ENCODE measurements around the gene MB.

The MB gene

DNA sequence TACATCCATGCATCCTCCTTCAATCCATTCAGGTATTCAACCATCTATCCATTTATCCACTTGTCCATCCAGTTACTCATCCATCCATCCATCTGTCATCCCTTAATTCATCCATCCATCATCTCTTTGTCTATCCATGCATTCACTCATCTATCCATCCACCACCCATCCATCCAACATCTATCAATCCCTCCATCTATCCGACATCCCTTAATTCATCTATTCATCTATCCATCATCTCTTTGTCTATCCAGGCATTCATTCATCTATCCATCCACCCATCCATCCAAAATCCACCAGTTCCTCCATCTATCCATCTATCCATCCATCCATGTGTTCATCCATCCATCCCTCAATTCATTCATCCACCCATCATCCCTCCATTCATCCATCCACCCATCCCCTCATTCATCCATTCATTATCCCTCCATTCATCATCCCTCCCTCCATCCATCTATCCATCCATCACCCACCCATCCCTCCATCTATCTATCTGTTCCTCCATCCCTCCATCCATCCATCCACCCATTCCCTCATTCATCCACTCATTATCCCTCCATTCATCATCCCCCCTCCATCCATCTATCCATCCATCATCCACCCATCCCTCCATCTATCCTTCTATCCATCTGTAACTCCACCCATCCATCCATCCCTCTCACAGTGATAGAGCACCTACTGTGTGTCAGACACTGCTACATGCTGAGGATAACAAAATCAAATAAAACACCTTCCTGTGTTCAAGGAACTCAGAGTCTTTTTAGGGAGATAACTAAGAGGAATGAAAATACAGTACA is 1.5 kb upstream of the MB start:
- TF ChIP-seq, protein P1, sequence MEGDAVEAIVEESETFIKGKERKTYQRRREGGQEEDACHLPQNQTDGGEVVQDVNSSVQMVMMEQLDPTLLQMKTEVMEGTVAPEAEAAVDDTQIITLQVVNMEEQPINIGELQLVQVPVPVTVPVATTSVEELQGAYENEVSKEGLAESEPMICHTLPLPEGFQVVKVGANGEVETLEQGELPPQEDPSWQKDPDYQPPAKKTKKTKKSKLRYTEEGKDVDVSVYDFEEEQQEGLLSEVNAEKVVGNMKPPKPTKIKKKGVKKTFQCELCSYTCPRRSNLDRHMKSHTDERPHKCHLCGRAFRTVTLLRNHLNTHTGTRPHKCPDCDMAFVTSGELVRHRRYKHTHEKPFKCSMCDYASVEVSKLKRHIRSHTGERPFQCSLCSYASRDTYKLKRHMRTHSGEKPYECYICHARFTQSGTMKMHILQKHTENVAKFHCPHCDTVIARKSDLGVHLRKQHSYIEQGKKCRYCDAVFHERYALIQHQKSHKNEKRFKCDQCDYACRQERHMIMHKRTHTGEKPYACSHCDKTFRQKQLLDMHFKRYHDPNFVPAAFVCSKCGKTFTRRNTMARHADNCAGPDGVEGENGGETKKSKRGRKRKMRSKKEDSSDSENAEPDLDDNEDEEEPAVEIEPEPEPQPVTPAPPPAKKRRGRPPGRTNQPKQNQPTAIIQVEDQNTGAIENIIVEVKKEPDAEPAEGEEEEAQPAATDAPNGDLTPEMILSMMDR (IDR thresholded peaks at IDR 0.05; ENCODE audit: low read depth, low read length, missing control alignments) = no peak
- DNase-seq (ENCODE audit: extremely low read depth, low read depth) = no peak
- no peak overlapping the region for H3K4me3 ChIP-seq (replicated peaks; ENCODE audit: low read depth, low read length)

DNA sequence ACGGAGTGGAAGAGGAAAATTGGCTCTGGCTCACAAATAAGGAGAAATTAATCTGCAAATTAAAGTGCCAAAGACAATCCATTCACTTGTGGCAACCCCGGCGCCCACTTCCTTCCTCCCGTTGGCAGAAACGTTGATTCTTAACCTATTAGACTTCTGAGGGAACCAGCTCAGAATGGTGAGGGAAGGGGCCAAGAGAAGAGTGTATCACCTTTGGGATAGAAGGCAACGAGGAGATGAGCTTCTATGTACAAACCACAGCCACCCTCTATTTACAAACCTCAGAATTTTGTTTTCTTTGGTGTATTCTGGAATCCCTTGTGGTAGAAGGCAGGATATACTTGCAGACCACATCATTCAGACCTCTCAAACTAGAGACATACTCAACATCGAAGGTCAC is 1.1 kb downstream of the MB start:
- DNase-seq (ENCODE audit: extremely low read depth, low read depth) = no peak
- H3K4me3 ChIP-seq (replicated peaks; ENCODE audit: low read depth, low read length) = no peak overlapping the region
- TF ChIP-seq, protein P1 (IDR thresholded peaks at IDR 0.05; ENCODE audit: low read depth, low read length, missing control alignments) = no peak

- no peak overlapping the region for H3K4me3 ChIP-seq (replicated peaks; ENCODE audit: low read depth, low read length)
- DNase-seq (ENCODE audit: extremely low read depth, low read depth) = no peak
- TF ChIP-seq, protein P1 (IDR thresholded peaks at IDR 0.05; ENCODE audit: low read depth, low read length, missing control alignments) = no peak
These were observed 2.0 kb downstream of the MB start for GRCh38 chr22:35615156-35615555.

- no peak overlapping the region for H3K4me3 ChIP-seq (replicated peaks; ENCODE audit: low read depth, low read length)
- TF ChIP-seq, protein P1 (IDR thresholded peaks at IDR 0.05; ENCODE audit: low read depth, low read length, missing control alignments) = no peak
- DNase-seq (ENCODE audit: extremely low read depth, low read depth) = no peak
These were observed 2.7 kb downstream of the MB start for GRCh38 chr22:35614404-35614803.

DNA sequence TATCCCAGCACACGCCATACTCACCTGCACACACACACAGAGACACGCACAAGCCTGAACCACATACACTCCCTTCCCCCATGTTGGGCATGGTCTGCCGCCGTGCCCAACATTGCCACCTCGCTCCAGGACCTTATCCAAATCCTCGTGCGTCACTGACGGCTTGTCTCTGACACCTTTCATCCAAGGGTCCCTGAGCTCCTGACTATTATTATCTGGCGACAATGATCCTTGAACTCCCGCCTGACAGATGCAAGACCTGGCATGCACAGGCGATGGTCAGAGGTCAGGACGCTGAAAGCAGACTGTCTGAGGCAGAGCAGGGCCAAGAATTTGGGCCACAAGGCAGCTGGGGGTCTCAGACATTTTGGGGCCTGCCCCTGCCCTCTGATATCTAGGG is 4.2 kb downstream of the MB start:
- TF ChIP-seq, protein P1 (IDR thresholded peaks at IDR 0.05; ENCODE audit: low read depth, low read length, missing control alignments) = no peak
- no peak for DNase-seq (ENCODE audit: extremely low read depth, low read depth)
- H3K4me3 ChIP-seq (replicated peaks; ENCODE audit: low read depth, low read length) = no peak overlapping the region

DNA sequence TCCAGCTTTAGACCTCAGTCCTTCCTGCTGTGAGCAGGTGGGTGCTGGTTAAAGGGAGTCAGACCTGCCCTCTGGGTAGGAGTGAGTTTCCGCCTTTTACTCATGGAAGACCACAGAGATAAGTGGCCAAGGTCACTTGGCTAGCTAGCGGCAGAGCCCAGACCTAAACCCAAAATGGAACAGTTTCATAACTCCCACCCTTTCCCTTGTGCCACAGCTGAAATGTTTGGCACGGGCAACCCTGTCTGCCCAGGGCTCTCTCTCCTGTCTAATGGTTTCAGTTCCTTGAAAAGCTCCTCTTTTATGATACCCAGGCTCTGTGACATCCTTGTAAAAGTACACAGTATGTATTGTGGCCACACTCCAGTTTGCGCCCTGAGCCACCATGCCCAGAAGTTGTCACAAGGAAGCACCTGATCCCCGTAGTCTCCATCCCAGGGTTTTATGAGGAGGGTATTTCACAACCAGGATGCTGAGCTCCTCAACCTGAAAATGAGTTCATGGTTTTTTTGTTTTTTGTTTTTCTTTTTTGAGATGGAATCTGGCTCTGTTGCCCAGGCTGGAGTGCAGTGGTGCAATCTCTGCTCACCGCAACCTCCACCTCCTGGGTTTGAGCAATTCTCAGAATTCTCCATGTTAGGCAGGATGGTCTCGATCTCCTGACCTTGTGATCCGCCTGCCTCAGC is 5.1 kb downstream of the MB start:
- TF ChIP-seq, protein P1 (IDR thresholded peaks at IDR 0.05; ENCODE audit: low read depth, low read length, missing control alignments) = no peak
- no peak overlapping the region for H3K4me3 ChIP-seq (replicated peaks; ENCODE audit: low read depth, low read length)
- no peak for DNase-seq (ENCODE audit: extremely low read depth, low read depth)

All from HFF-Myc (cell line).